ENCODE results near the gene PAM16. TPM values are rescaled to one million over a fixed set of nuclear protein-coding genes. Genes with fewer than 3 reads are reported as not detected.

PAM16 gene
- polyA plus RNA-seq, 1 donor from 2014 or later = 145 TPM

- Histone ChIP-seq H3K9ac (ENCODE audit: low read length) (no peak overlapping the region), H3F3A (ENCODE audit: insufficient read depth, low read length, poor library complexity, severe bottlenecking) (no peaks in the 10 kb centered on the region), H3K4me2 (ENCODE audit: low read length) (no peak overlapping the region), H3K9me2 (ENCODE audit: insufficient read depth, low read length) (no peaks in the 10 kb centered on the region), H3K79me2 (replicated peaks; ENCODE audit: insufficient read depth, low read length) (no peaks in the 10 kb centered on the region), H3K9me3 (ENCODE audit: low read length) (no peaks in the 10 kb centered on the region), H3K4me3 (ENCODE audit: low read length) (no peak overlapping the region), H4K20me1 (ENCODE audit: insufficient read depth) (no peaks in the 10 kb centered on the region), H3K36me3 (ENCODE audit: insufficient read depth, low read length) (no peaks in the 10 kb centered on the region), H2AFZ (ENCODE audit: low read depth, low read length) (no peak overlapping the region), H3K27ac (ENCODE audit: low read length) (no peak overlapping the region), H3K27me3 (ENCODE audit: insufficient read depth, low read depth, low read length) (no peaks in the 10 kb centered on the region)
- TF ChIP-seq REST (IDR thresholded peaks at IDR 0.05; ENCODE audit: borderline replicate concordance) (no peak), EZH2 (IDR thresholded peaks at IDR 0.05; ENCODE audit: borderline replicate concordance, insufficient read depth, low read length, poor library complexity, severe bottlenecking) (no peak), MXI1 (conservative IDR thresholded peaks at IDR 0.05; ENCODE audit: poor library complexity, severe bottlenecking) (no peak), EP300 (conservative IDR thresholded peaks at IDR 0.05; ENCODE audit: poor library complexity, severe bottlenecking) (no peak), POLR2AphosphoS5 (IDR thresholded peaks at IDR 0.05) (no peak), SMC3 (conservative IDR thresholded peaks at IDR 0.05; ENCODE audit: poor library complexity) (no peak), TAF1 (IDR thresholded peaks at IDR 0.05; ENCODE audit: low read depth) (no peak), CTCF (IDR thresholded peaks at IDR 0.05; ENCODE audit: poor library complexity, severe bottlenecking) (no peak), RAD21 (conservative IDR thresholded peaks at IDR 0.05) (no peak)
Observed at GRCh38 chr16:4309102-4309832, 41.9 kb downstream of the PAM16 start.

- H3K27me3 ChIP-seq (ENCODE audit: insufficient read depth, low read depth, low read length) = no peaks in the 10 kb centered on the region
Observed at GRCh38 chr16:4307215-4308037, 43.7 kb downstream of the PAM16 start.

More at GRCh38 chr16:4307215-4308037, 43.7 kb downstream of the PAM16 start:
- peak overlapping the region; percentile 64 for H3K9ac ChIP-seq (ENCODE audit: low read length)
- no peak overlapping the region for H3K4me2 ChIP-seq (ENCODE audit: low read length)
- H4K20me1 ChIP-seq (ENCODE audit: insufficient read depth) = no peaks in the 10 kb centered on the region
- H3K27ac ChIP-seq (ENCODE audit: low read length) = peak overlapping the region; percentile 68
- TF ChIP-seq EZH2 (IDR thresholded peaks at IDR 0.05; ENCODE audit: borderline replicate concordance, insufficient read depth, low read length, poor library complexity, severe bottlenecking) (no peak), MXI1 (conservative IDR thresholded peaks at IDR 0.05; ENCODE audit: poor library complexity, severe bottlenecking) (no peak), CTCF (IDR thresholded peaks at IDR 0.05; ENCODE audit: poor library complexity, severe bottlenecking) (no peak), RAD21 (conservative IDR thresholded peaks at IDR 0.05) (no peak), SMC3 (conservative IDR thresholded peaks at IDR 0.05; ENCODE audit: poor library complexity) (no peak), EP300 (conservative IDR thresholded peaks at IDR 0.05; ENCODE audit: poor library complexity, severe bottlenecking) (no peak), TAF1 (IDR thresholded peaks at IDR 0.05; ENCODE audit: low read depth) (no peak), REST (IDR thresholded peaks at IDR 0.05; ENCODE audit: borderline replicate concordance) (no peak), POLR2AphosphoS5 (IDR thresholded peaks at IDR 0.05) (no peak)
- H3K9me2 ChIP-seq (ENCODE audit: insufficient read depth, low read length) = no peaks in the 10 kb centered on the region
- H3F3A ChIP-seq (ENCODE audit: insufficient read depth, low read length, poor library complexity, severe bottlenecking) = no peaks in the 10 kb centered on the region
- no peak overlapping the region for H2AFZ ChIP-seq (ENCODE audit: low read depth, low read length)
- H3K79me2 ChIP-seq (replicated peaks; ENCODE audit: insufficient read depth, low read length) = no peaks in the 10 kb centered on the region
- peak overlapping the region; percentile 59 for H3K4me3 ChIP-seq (ENCODE audit: low read length)
- H3K9me3 ChIP-seq (ENCODE audit: low read length) = no peaks in the 10 kb centered on the region
- H3K36me3 ChIP-seq (ENCODE audit: insufficient read depth, low read length) = no peaks in the 10 kb centered on the region
